ENCODE results near the gene CABP4. TPM values are rescaled to one million over a fixed set of nuclear protein-coding genes. Genes with fewer than 3 reads are reported as not detected.

CABP4 gene
- total RNA-seq, 1 donor from 2014 or later, result 3.2 TPM

GRCh38 chr11:67448220-67448609 is 6.9 kb upstream of the CABP4 start:
- DNase-seq (no peak), ATAC-seq (no peak)
- Histone ChIP-seq H3K4me1 (peaks cover 7% of the 10 kb centered on the region), H3K27ac (no peak overlapping the region), H3K9me3 (no peaks in the 10 kb centered on the region), H3K27me3 (no peaks in the 10 kb centered on the region), H3K36me3 (no peaks in the 10 kb centered on the region), H3K4me3 (no peak overlapping the region)
- TF ChIP-seq CTCF (IDR thresholded peaks at IDR 0.05), result no peak
- intact Hi-C loops (cut with DNase I), result no loop called here

- H3K27ac ChIP-seq, result no peak overlapping the region
- H3K36me3 ChIP-seq, result no peaks in the 10 kb centered on the region
- ATAC-seq (peak; percentile 51), DNase-seq (no peak)
- no peaks in the 10 kb centered on the region for H3K27me3 ChIP-seq
- TF ChIP-seq CTCF (IDR thresholded peaks at IDR 0.05), result no peak
- no peaks in the 10 kb centered on the region for H3K9me3 ChIP-seq
- peaks cover 7% of the 10 kb centered on the region for H3K4me1 ChIP-seq
- no peak overlapping the region for H3K4me3 ChIP-seq
- intact Hi-C loops (cut with DNase I), result no loop called here
These were observed 5.9 kb upstream of the CABP4 start for GRCh38 chr11:67449116-67449844.

GRCh38 chr11:67450796-67451657 is 4.1 kb upstream of the CABP4 start:
- Histone ChIP-seq H3K27ac (no peak overlapping the region), H3K27me3 (no peaks in the 10 kb centered on the region), H3K4me1 (no peaks in the 10 kb centered on the region), H3K36me3 (no peaks in the 10 kb centered on the region), H3K9me3 (no peaks in the 10 kb centered on the region), H3K4me3 (no peak overlapping the region)
- ATAC-seq (no peak), DNase-seq (no peak)
- no peak for TF ChIP-seq CTCF (IDR thresholded peaks at IDR 0.05)
- intact Hi-C loops (cut with DNase I), result no loop called here

GRCh38 chr11:67451658-67451976 is 3.5 kb upstream of the CABP4 start:
- Histone ChIP-seq H3K9me3 (no peaks in the 10 kb centered on the region), H3K4me3 (no peak overlapping the region), H3K27ac (no peak overlapping the region), H3K4me1 (no peaks in the 10 kb centered on the region), H3K36me3 (no peaks in the 10 kb centered on the region), H3K27me3 (no peaks in the 10 kb centered on the region)
- ATAC-seq (no peak), DNase-seq (no peak)
- intact Hi-C loops (cut with DNase I), result no loop called here
- no peak for TF ChIP-seq CTCF (IDR thresholded peaks at IDR 0.05)

- intact Hi-C loops (cut with DNase I), result no loop called here
- TF ChIP-seq CTCF (IDR thresholded peaks at IDR 0.05), result peak; percentile 19
- no peak within 1 kb of the TSS for H3K4me3 ChIP-seq
- no peaks in the 10 kb centered on the region for H3K36me3 ChIP-seq
- no peaks in the 10 kb centered on the region for H3K9me3 ChIP-seq
- H3K27ac ChIP-seq, result peak within 1 kb of the TSS; percentile 66
- DNase-seq, result peak; percentile 75
- no peaks in the 10 kb centered on the region for H3K4me1 ChIP-seq
- no peaks in the 10 kb centered on the region for H3K27me3 ChIP-seq
- peak; percentile 70 for ATAC-seq
These were observed 2.8 kb upstream of the CABP4 start, which contains the start of gene GPR152 for GRCh38 chr11:67452141-67452952. TSS of gene GPR152 (minus strand) at chr11:67452729. CDS start at chr11:67452724, 5 bp downstream.
